Right lobe of liver (tissue), 6 donors: ENCODE data around the gene SPRR3. TPM values are rescaled to one million over a fixed set of nuclear protein-coding genes. Genes with fewer than 3 reads are reported as not detected.

Experiments
- ATAC-seq, 4 donors: fragments of 200-7000 bp; cut with Tn5 transposase; one replicate each; pipeline ENCODE4 v1.9.1; 2020; ENCODE audit warnings: mild to moderate bottlenecking in 4 of 4, moderate library complexity in 4 of 4
- DNase-seq, 3 donors: peaks; one replicate each; pipeline ENCODE4 v3.0.0-alpha.2; 2020
- H3K27ac ChIP-seq, 3 donors: fragments of 200-600 bp; one replicate each; pipeline ENCODE4 v1.8.0; 2022
- H3K27me3 ChIP-seq, 2 donors: fragments of 200-600 bp; one replicate each; pipeline ENCODE4 v1.8.0; 2022
- H3K36me3 ChIP-seq, 4 donors: fragments of 200-600 bp; sonication (generic) in 1 of 4; one replicate each; pipeline versions ENCODE4 v1.5.1 to v1.8.0; 2017 to 2022; ENCODE audit warnings: control low read depth in 1 of 4
- H3K4me1 ChIP-seq, 4 donors: fragments of 200-600 bp; sonication (generic) in 1 of 4; one replicate each; pipeline versions ENCODE4 v1.5.1 to v1.8.0; 2017 to 2022; ENCODE audit warnings: control low read depth in 1 of 4
- H3K4me3 ChIP-seq, 3 donors: fragments of 200-600 bp; one replicate each; pipeline ENCODE4 v1.8.0; 2022
- H3K9me3 ChIP-seq, 4 donors: fragments of 200-600 bp; sonication (generic) in 1 of 4; one replicate each; pipeline versions ENCODE4 v1.5.1 to v1.8.0; 2017 to 2022; ENCODE audit warnings: control low read depth in 1 of 4
- POLR2A ChIP-seq: fragments of 450-650 bp; IDR thresholded peaks from one replicate; pipeline ENCODE4 v1.6.1; 2017; ENCODE audit warnings: antibody characterized with exemption, mild to moderate bottlenecking
- WGBS: methylation state at CpG from one replicate; pipeline ENCODE4 v1.1.6; 2018; ENCODE audit warnings: low coverage, low lambda C conversion rate; ENCODE audit not compliant: insufficient coverage; ENCODE audit errors: missing lambda C conversion rate; 5-methylcytosine and 5-hydroxymethylcytosine counted together
- intact Hi-C, 2 donors: fragments of 100-400 bp; cut with DNase I; formaldehyde crosslinking; loops; one replicate each; pipeline versions ENCODE4 v1.11.2 to v1.14.1; 2022
- total RNA-seq, 6 experiments: library from RNA; depleted of rRNA in 2 of 6; stranded (reverse); fragments of >200 nt in 2 of 6; fragmentation: NEBNext Ultra II Directional in 3 of 6; extraction: Animal tissue kit (Norgen Biotek cat#: 25700) in 3 of 6; gene quantifications; one replicate each; pipeline versions ENCODE4 v1.1.0 to v1.2.4, GENCODE V29; 2016 to 2023
- TF ChIP-seq, protein P1 (sequence below), 4 donors: fragments of 200-600 bp in 3 of 4; fragments of 450-650 bp in 1 of 4; IDR thresholded peaks; one replicate each; pipeline versions ENCODE4 v1.5.1 to v1.8.0; 2016 to 2022; ENCODE audit warnings: antibody characterized with exemption in 4 of 4, mild to moderate bottlenecking in 2 of 4
- donor health status: DM: no; HTN: yes; CAD: no.
- donor health status: DM: no; HTN: no; CAD: no.
- donor health status: DM: no; HTN: no; CAD: no.
- donor health status: DM: no; HTN: yes; CAD: no.
- donor health status: DM: no; HTN: yes; CAD: no.

SPRR3 gene
- total RNA-seq, 6 experiments from 2014 or later = 0.31 TPM; not detected in 5

- no peak for TF ChIP-seq POLR2A
- TF ChIP-seq, protein P1, sequence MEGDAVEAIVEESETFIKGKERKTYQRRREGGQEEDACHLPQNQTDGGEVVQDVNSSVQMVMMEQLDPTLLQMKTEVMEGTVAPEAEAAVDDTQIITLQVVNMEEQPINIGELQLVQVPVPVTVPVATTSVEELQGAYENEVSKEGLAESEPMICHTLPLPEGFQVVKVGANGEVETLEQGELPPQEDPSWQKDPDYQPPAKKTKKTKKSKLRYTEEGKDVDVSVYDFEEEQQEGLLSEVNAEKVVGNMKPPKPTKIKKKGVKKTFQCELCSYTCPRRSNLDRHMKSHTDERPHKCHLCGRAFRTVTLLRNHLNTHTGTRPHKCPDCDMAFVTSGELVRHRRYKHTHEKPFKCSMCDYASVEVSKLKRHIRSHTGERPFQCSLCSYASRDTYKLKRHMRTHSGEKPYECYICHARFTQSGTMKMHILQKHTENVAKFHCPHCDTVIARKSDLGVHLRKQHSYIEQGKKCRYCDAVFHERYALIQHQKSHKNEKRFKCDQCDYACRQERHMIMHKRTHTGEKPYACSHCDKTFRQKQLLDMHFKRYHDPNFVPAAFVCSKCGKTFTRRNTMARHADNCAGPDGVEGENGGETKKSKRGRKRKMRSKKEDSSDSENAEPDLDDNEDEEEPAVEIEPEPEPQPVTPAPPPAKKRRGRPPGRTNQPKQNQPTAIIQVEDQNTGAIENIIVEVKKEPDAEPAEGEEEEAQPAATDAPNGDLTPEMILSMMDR (IDR thresholded peaks at IDR 0.05) = no peak
- no peaks in the 10 kb centered on the region for H3K4me1 ChIP-seq
- H3K9me3 ChIP-seq = no peaks in the 10 kb centered on the region
- intact Hi-C loops = no loop called here
- 60% methylated on average over 2 of the region's 2 CpGs for WGBS
- no peak for ATAC-seq
- no peak for DNase-seq
- no peaks in the 10 kb centered on the region for H3K27me3 ChIP-seq
- H3K4me3 ChIP-seq = no peak overlapping the region
- H3K27ac ChIP-seq = no peak overlapping the region
- no peaks in the 10 kb centered on the region for H3K36me3 ChIP-seq
Observed at GRCh38 chr1:152986578-152986977, 15.0 kb upstream of the SPRR3 start.

- DNase-seq (no peak), ATAC-seq (no peak)
- intact Hi-C loops = no loop called here
- 79% methylated on average over 6 of the region's 6 CpGs for WGBS
- no peaks in the 10 kb centered on the region for H3K4me1 ChIP-seq
- H3K4me3 ChIP-seq = no peak overlapping the region
- H3K36me3 ChIP-seq = no peaks in the 10 kb centered on the region
- H3K27ac ChIP-seq = no peak overlapping the region
- no peaks in the 10 kb centered on the region for H3K27me3 ChIP-seq
- H3K9me3 ChIP-seq = no peaks in the 10 kb centered on the region
- TF ChIP-seq, protein P1 (IDR thresholded peaks at IDR 0.05) = no peak
- TF ChIP-seq POLR2A = no peak
Observed at GRCh38 chr1:152993186-152993585, 8.4 kb upstream of the SPRR3 start.

GRCh38 chr1:152995842-152996241 is 5.7 kb upstream of the SPRR3 start:
- H3K27me3 ChIP-seq = no peaks in the 10 kb centered on the region
- H3K4me1 ChIP-seq = no peaks in the 10 kb centered on the region
- no peaks in the 10 kb centered on the region for H3K36me3 ChIP-seq
- H3K4me3 ChIP-seq = no peak overlapping the region
- H3K9me3 ChIP-seq = no peaks in the 10 kb centered on the region
- no peak overlapping the region for H3K27ac ChIP-seq
- intact Hi-C loops = no loop called here
- TF ChIP-seq, protein P1 (IDR thresholded peaks at IDR 0.05) = no peak
- no peak for TF ChIP-seq POLR2A
- WGBS = 17% methylated on average over 1 of the region's 1 CpG
- DNase-seq (no peak), ATAC-seq (no peak)

GRCh38 chr1:152996633-152997400 is 4.7 kb upstream of the SPRR3 start:
- no peak for DNase-seq
- WGBS = 18% methylated on average over 5 of the region's 5 CpGs
- Histone ChIP-seq H3K27ac (no peak overlapping the region), H3K36me3 (no peaks in the 10 kb centered on the region), H3K4me1 (no peaks in the 10 kb centered on the region), H3K4me3 (no peak overlapping the region), H3K27me3 (no peaks in the 10 kb centered on the region), H3K9me3 (no peaks in the 10 kb centered on the region)
- intact Hi-C loops = no loop called here
- TF ChIP-seq POLR2A = no peak
- TF ChIP-seq, protein P1 (IDR thresholded peaks at IDR 0.05) = no peak
- ATAC-seq = no peak
